Progenitor cell of endocrine pancreas (in vitro differentiated cells): ENCODE data around the gene ATF4. TPM values are rescaled to one million over a fixed set of nuclear protein-coding genes. Genes with fewer than 3 reads are reported as not detected.

Source experiments
- DNase-seq: peaks from one replicate; pipeline ENCODE4 v3.0.0; 2021; ENCODE audit warnings: low spot score; ENCODE audit not compliant: unreplicated experiment
- H3K27ac Mint-ChIP-seq: 2 replicates; pipeline ENCODE4 v1.8.0; 2021; ENCODE audit warnings: mild to moderate bottlenecking, moderate library complexity, mixed read lengths
- H3K27me3 Mint-ChIP-seq: 2 replicates; pipeline ENCODE4 v1.8.0; 2021; ENCODE audit warnings: mixed read lengths
- H3K36me3 Mint-ChIP-seq: 2 replicates; pipeline ENCODE4 v1.8.0; 2022; ENCODE audit warnings: mixed read lengths; ENCODE audit not compliant: insufficient read depth
- H3K4me1 Mint-ChIP-seq: 2 replicates; pipeline ENCODE4 v1.8.0; 2021; ENCODE audit warnings: low read depth, mixed read lengths
- H3K4me3 Mint-ChIP-seq: 2 replicates; pipeline ENCODE4 v1.8.0; 2021; ENCODE audit warnings: low read depth, mild to moderate bottlenecking, moderate library complexity, mixed read lengths
- H3K9me3 Mint-ChIP-seq: 2 replicates; pipeline ENCODE4 v1.8.0; 2021; ENCODE audit warnings: low read depth, mixed read lengths
- total RNA-seq: library from RNA; stranded (reverse); gene quantifications from 2 replicates; pipeline ENCODE4 v1.2.1, GENCODE V29; 2021
- TF ChIP-seq, protein P1 (sequence below): fragments of 200-600 bp; sonication (generic); IDR thresholded peaks from one replicate; pipeline ENCODE4 v1.5.0; 2021; ENCODE audit warnings: antibody characterized with exemption, mild to moderate bottlenecking; ENCODE audit not compliant: unreplicated experiment

ATF4 gene
- total RNA-seq, 1 donor from 2014 or later: 332 TPM

DNA sequence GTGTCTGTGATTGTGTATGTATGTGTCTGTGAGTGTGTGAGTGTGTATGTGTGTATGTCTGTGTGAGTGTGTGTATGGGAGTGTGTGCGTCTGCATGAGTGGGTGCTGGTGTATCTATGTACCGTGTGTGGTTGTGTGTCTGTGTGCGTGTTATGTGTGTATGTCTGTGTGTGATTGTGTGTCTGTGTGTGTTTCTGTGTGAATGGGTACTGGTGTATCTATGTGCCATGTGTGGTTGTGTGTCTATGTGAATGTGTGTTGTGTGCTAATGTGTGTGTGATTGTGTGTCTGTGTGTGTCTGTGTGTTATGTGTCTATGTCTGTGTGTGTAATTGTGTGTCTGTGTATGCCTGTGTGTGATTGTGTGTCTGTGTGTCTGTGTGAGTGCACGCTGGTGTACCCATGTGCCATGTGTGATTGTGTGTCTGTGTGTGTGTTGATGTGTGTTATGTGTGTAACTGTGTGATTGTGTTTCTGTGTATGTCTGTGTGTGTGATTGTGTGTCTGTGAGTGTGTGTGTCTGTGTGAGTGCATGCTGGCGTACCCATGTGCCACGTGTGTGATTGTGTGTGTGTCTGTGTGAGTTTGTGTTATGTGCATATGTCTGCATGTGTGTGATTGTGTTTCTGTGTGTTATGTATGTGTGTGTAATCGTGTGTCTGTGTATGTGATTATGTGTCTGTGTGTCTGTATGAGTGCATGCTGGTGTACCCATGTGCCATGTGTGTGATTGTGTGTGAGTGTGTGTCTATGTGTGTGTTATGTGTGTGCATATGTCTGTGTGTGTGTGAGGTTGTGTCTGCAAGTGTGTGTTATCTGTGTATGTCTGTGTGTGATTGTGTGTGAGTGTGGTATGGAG, 43.4 kb downstream of the ATF4 start:
- H3K27ac Mint-ChIP-seq: no peak overlapping the region
- no peaks in the 10 kb centered on the region for H3K9me3 Mint-ChIP-seq

DNA sequence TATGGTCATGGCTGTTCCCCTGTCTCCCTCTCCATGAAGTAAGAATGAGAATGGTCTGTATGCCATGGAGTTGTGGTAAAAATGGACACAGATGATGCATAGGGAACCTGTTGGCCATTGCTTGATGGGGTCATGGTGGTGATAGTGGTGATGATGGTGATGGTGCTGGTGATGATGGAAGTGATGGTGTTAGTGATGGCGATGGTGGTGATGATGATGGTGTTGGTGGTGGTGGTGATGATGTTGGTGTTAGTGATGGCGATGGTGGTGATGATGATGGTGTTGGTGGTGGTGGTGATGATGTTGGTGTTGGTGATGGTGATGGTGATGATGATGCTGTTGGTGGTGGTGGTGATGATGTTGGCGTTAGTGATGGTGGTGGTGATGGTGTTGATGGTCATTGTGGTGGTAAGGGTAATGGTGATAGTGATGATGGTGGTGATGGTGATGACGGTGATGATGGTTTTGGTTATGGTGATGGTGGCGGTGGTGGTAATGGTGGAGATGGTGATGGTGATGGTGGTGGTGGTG, 45.1 kb downstream of the ATF4 start:
- peaks cover 4% of the 10 kb centered on the region for H3K4me1 Mint-ChIP-seq
- H3K4me3 Mint-ChIP-seq: no peak overlapping the region
- no peak overlapping the region for H3K27ac Mint-ChIP-seq
- no peaks in the 10 kb centered on the region for H3K9me3 Mint-ChIP-seq
- H3K36me3 Mint-ChIP-seq: no peaks in the 10 kb centered on the region
- TF ChIP-seq, protein P1, sequence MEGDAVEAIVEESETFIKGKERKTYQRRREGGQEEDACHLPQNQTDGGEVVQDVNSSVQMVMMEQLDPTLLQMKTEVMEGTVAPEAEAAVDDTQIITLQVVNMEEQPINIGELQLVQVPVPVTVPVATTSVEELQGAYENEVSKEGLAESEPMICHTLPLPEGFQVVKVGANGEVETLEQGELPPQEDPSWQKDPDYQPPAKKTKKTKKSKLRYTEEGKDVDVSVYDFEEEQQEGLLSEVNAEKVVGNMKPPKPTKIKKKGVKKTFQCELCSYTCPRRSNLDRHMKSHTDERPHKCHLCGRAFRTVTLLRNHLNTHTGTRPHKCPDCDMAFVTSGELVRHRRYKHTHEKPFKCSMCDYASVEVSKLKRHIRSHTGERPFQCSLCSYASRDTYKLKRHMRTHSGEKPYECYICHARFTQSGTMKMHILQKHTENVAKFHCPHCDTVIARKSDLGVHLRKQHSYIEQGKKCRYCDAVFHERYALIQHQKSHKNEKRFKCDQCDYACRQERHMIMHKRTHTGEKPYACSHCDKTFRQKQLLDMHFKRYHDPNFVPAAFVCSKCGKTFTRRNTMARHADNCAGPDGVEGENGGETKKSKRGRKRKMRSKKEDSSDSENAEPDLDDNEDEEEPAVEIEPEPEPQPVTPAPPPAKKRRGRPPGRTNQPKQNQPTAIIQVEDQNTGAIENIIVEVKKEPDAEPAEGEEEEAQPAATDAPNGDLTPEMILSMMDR: no peak
- no peak for DNase-seq
- H3K27me3 Mint-ChIP-seq: peaks cover 14% of the 10 kb centered on the region

More for the DNA sequence above, 43.4 kb downstream of the ATF4 start:
- H3K4me3 Mint-ChIP-seq: no peak overlapping the region
- TF ChIP-seq, protein P1: no peak
- DNase-seq: no peak
- peaks cover 4% of the 10 kb centered on the region for H3K4me1 Mint-ChIP-seq
- peaks cover 28% of the 10 kb centered on the region for H3K27me3 Mint-ChIP-seq
- no peaks in the 10 kb centered on the region for H3K36me3 Mint-ChIP-seq

DNA sequence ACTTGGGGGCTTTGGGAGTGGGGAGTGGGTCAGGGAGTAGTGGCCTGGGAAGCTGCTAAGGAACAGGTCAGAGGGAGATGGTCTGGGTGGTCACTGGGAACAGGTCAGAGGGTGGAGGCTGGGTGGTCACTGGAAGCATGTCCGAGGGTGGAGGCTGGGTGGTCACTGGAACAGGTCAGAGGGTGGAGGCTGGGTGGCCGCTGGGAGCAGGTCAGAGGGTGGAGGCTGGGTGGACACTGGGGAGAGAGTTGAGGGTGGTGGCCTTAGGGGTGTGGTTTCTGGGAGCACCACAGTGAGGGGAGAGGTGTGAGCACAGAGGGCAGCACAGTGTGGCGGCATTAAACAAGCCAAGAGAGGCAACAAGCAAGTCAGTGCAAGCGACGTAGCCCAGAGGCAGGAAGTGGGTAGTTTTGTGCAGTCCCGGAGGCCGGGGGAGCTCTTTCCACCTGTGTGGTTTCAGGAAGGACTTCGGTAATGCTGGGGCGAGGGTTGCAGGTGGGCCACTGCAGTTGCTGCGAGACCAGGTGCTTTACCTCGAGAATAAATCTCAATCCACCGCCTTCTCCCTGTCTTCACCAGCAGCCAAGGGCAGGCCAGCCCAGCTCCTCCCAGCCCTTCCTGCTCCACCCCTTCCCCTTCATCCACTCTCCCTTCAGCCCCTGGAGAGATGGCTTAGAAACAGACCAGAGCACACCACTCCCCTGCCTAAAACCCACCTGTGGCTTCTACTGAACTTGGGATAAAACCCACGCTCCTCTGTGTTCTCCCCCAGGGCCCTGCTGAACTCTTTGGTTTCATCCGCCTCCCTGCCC, 47.0 kb downstream of the ATF4 start:
- no peak overlapping the region for H3K4me3 Mint-ChIP-seq
- H3K36me3 Mint-ChIP-seq: no peaks in the 10 kb centered on the region
- no peak overlapping the region for H3K27ac Mint-ChIP-seq
- no peaks in the 10 kb centered on the region for H3K9me3 Mint-ChIP-seq
- TF ChIP-seq, protein P1: no peak
- H3K27me3 Mint-ChIP-seq: peaks cover 7% of the 10 kb centered on the region
- H3K4me1 Mint-ChIP-seq: peaks cover 4% of the 10 kb centered on the region
- DNase-seq: no peak

DNA sequence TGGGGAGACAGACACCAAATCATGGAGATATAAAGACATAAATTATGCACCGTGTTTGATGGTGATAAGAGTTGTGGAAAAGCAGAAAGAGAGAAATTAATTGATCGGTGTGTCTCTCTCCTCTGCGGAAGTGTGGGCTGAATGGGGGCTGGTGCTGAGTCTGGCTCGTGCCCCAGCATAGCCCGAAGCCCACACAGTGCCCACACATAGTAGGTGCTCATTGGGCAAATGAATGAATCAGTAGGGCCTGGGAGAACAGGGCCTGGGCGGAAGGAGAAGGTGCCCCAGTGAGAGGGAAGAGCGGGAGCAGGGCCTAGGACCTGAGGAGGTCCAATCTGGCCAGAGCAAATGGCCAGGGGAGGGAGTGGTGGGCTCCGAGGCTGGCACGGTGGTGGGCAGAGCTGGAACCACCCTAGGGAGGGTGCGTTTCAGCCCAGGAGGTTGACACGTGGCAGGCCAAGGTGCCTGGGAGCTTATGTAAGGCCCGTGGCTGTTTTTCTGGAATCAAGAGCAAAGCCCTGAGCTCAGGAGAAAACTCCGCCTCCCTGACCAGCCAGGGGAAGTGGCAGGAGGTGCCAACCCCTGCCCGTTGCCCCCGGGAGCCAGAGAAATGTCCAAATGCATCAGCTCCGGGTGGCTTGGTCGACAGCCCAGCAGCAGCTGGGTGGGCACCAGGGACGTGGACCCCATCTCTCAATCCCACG, 48.1 kb downstream of the ATF4 start:
- Mint-ChIP-seq H3K36me3 (no peaks in the 10 kb centered on the region), H3K9me3 (no peaks in the 10 kb centered on the region), H3K27me3 (peaks cover 7% of the 10 kb centered on the region), H3K4me1 (peaks cover 4% of the 10 kb centered on the region), H3K27ac (no peak overlapping the region), H3K4me3 (no peak overlapping the region)
- no peak for DNase-seq
- TF ChIP-seq, protein P1: no peak

DNA sequence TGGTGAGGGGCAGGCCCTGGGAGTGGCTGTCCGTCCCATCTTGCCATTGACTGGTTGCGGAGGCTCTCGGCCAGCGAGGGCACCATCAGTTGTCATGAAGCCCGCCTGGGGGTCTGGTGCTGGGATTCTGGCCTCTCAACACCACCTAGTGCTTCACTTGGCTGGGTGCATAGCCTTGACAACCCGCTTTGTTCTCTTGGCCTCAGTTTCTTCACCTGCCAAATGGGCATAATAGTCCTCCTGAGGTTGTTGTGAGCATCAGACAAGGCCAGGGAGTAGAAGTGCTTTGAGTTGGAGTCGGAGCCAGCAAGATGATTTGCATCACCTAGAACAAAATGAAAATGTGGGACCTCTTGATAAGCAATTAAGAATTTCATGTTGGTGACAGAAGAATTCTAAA, 48.7 kb downstream of the ATF4 start:
- H3K4me3 Mint-ChIP-seq: no peak overlapping the region
- no peaks in the 10 kb centered on the region for H3K36me3 Mint-ChIP-seq
- H3K27me3 Mint-ChIP-seq: peaks cover 10% of the 10 kb centered on the region
- no peak overlapping the region for H3K27ac Mint-ChIP-seq
- peaks cover 4% of the 10 kb centered on the region for H3K4me1 Mint-ChIP-seq
- no peak for DNase-seq
- no peaks in the 10 kb centered on the region for H3K9me3 Mint-ChIP-seq
- TF ChIP-seq, protein P1: no peak
